ENCODE results near the gene IRAK1BP1. TPM values are rescaled to one million over a fixed set of nuclear protein-coding genes. Genes with fewer than 3 reads are reported as not detected.

IRAK1BP1 gene
- total and polyA plus RNA-seq, 3 experiments from 2014 or later, result 0.99 to 3.1 (median 2.9) TPM

GRCh38 chr6:78896227-78896626 is 28.9 kb downstream of the IRAK1BP1 start:
- Mint-ChIP-seq H3K27ac (no peak overlapping the region), H3K4me1 (no peaks in the 10 kb centered on the region), H3K36me3 (peaks cover 0 to 3% (median 2%) of the 10 kb centered on the region in 3 donors), H3K9me3 (no peaks in the 10 kb centered on the region), H3K27me3 (no peaks in the 10 kb centered on the region), H3K4me3 (no peak overlapping the region)
- no peaks in the 10 kb centered on the region for H3K9me3 ChIP-seq (ENCODE audit: low read length)
- DNase-seq, result no peak
- POLR2A ChIA-PET, result no interaction called here
- no peaks in the 10 kb centered on the region for H3K36me3 ChIP-seq (ENCODE audit: insufficient read depth, low read length)
- no peak overlapping the region for H3K27ac ChIP-seq (ENCODE audit: low read depth, low read length)
- no peaks in the 10 kb centered on the region for H3K4me1 ChIP-seq (ENCODE audit: insufficient read depth, low read length)
- CTCF ChIA-PET, result no interaction called here
- no peak overlapping the region for H3K4me3 ChIP-seq (ENCODE audit: low read length)
- no peaks in the 10 kb centered on the region for H3K27me3 ChIP-seq (ENCODE audit: insufficient read depth, low read length, poor library complexity, severe bottlenecking)

DNA sequence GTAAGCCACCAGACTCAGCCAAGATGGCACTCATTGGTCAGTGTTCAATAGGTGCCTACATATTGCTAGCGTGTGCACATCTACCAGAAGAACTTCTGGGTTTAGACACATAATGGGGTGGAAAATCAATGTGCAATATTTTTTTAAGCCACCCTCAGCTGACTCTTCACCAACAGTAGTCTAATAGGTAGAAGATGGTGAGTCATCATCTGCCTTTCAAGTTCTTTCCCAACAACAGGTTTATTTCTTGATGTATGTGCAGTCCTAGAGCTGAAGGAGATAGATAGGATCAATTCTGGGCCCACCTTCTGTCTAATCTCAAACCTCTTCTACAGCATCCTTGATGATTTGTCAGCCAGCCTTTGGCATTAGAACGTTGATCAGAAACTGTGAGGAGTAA is 41.3 kb downstream of the IRAK1BP1 start:
- Mint-ChIP-seq H3K4me3 (no peak overlapping the region), H3K27me3 (peaks cover 27 to 42% of the 10 kb centered on the region in 2 donors), H3K27ac (no peak overlapping the region), H3K4me1 (peaks cover 11 to 20% (median 19%) of the 10 kb centered on the region in 3 donors), H3K9me3 (peaks cover 0 to 5% (median 0%) of the 10 kb centered on the region in 5 donors), H3K36me3 (peaks cover 0 to 9% (median 2%) of the 10 kb centered on the region in 3 donors)
- no peak overlapping the region for H3K27ac ChIP-seq (ENCODE audit: low read depth, low read length)
- H3K4me3 ChIP-seq (ENCODE audit: low read length), result no peak overlapping the region
- H3K9me3 ChIP-seq (ENCODE audit: low read length), result no peaks in the 10 kb centered on the region
- DNase-seq, result no peak
- CTCF ChIA-PET, result no interaction called here
- H3K4me1 ChIP-seq (ENCODE audit: insufficient read depth, low read length), result no peaks in the 10 kb centered on the region
- H3K36me3 ChIP-seq (ENCODE audit: insufficient read depth, low read length), result peaks cover 6% of the 10 kb centered on the region
- POLR2A ChIA-PET, result no interaction called here
- peaks cover 8% of the 10 kb centered on the region for H3K27me3 ChIP-seq (ENCODE audit: insufficient read depth, low read length, poor library complexity, severe bottlenecking)

DNA sequence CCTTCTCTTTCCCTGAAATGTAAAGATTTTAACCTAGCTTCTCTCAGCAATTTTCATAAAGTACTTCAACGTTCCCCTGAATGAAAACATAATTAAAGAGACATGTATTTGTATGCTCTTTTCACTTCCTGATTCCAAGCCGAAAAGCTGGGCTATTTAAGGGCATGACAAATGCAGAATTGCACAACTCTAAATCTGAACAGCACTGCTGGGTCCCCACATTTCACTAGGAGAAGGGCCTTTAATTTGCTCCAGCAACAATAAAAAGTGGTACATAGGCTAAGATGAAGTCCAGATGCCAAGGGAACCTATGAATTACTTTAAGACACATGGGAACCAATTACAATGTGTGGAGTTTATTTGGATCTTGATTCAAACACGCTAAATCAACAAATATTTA is 42.0 kb downstream of the IRAK1BP1 start:
- Mint-ChIP-seq H3K9me3 (peaks cover 0 to 6% (median 0%) of the 10 kb centered on the region in 5 donors), H3K4me1 (peaks cover 11 to 20% (median 19%) of the 10 kb centered on the region in 3 donors), H3K4me3 (no peak overlapping the region), H3K36me3 (peaks cover 0 to 9% (median 2%) of the 10 kb centered on the region in 3 donors), H3K27ac (no peak overlapping the region), H3K27me3 (peaks cover 27 to 45% of the 10 kb centered on the region in 2 donors)
- no peaks in the 10 kb centered on the region for H3K4me1 ChIP-seq (ENCODE audit: insufficient read depth, low read length)
- H3K9me3 ChIP-seq (ENCODE audit: low read length), result no peaks in the 10 kb centered on the region
- H3K27ac ChIP-seq (ENCODE audit: low read depth, low read length), result no peak overlapping the region
- H3K27me3 ChIP-seq (ENCODE audit: insufficient read depth, low read length, poor library complexity, severe bottlenecking), result peaks cover 8% of the 10 kb centered on the region
- no peak overlapping the region for H3K4me3 ChIP-seq (ENCODE audit: low read length)
- ChIA-PET CTCF (no interaction called here), POLR2A (no interaction called here)
- no peaks in the 10 kb centered on the region for H3K36me3 ChIP-seq (ENCODE audit: insufficient read depth, low read length)
- DNase-seq, result no peak

- Mint-ChIP-seq H3K27me3 (peaks cover 27 to 45% of the 10 kb centered on the region in 2 donors), H3K9me3 (peaks cover 0 to 6% (median 0%) of the 10 kb centered on the region in 5 donors), H3K4me1 (peaks cover 11 to 20% (median 19%) of the 10 kb centered on the region in 3 donors), H3K36me3 (peaks cover 0 to 9% (median 2%) of the 10 kb centered on the region in 3 donors), H3K27ac (peak overlapping the region in 1 of 8 donors; percentile 28), H3K4me3 (peak overlapping the region in 4 of 7 donors; percentile 1 to 53 (median 40))
- DNase-seq, result no peak
- POLR2A ChIA-PET, result no interaction called here
- H3K27ac ChIP-seq (ENCODE audit: low read depth, low read length), result no peak overlapping the region
- no peaks in the 10 kb centered on the region for H3K36me3 ChIP-seq (ENCODE audit: insufficient read depth, low read length)
- H3K4me3 ChIP-seq (ENCODE audit: low read length), result no peak overlapping the region
- no peaks in the 10 kb centered on the region for H3K9me3 ChIP-seq (ENCODE audit: low read length)
- H3K27me3 ChIP-seq (ENCODE audit: insufficient read depth, low read length, poor library complexity, severe bottlenecking), result peaks cover 8% of the 10 kb centered on the region
- no peaks in the 10 kb centered on the region for H3K4me1 ChIP-seq (ENCODE audit: insufficient read depth, low read length)
- CTCF ChIA-PET, result no interaction called here
Measured at GRCh38 chr6:78910010-78910409, 42.7 kb downstream of the IRAK1BP1 start.

GRCh38 chr6:78910591-78911171 is 43.3 kb downstream of the IRAK1BP1 start:
- H3K9me3 Mint-ChIP-seq, result peaks cover 0 to 11% (median 4%) of the 10 kb centered on the region in 5 donors
- no peak overlapping the region for H3K4me3 ChIP-seq (ENCODE audit: low read length)

GRCh38 chr6:78911218-78911940 is 44.0 kb downstream of the IRAK1BP1 start:
- Mint-ChIP-seq H3K4me1 (peaks cover 11 to 20% (median 19%) of the 10 kb centered on the region in 3 donors), H3K9me3 (peaks cover 4 to 18% (median 9%) of the 10 kb centered on the region in 5 donors), H3K27ac (no peak overlapping the region), H3K36me3 (peaks cover 0 to 12% (median 2%) of the 10 kb centered on the region in 3 donors), H3K27me3 (peaks cover 27 to 48% of the 10 kb centered on the region in 2 donors), H3K4me3 (peak overlapping the region in 5 of 7 donors; percentile 24 to 79 (median 50))
- ChIA-PET POLR2A (no interaction called here), CTCF (no interaction called here)
- Histone ChIP-seq H3K27me3 (ENCODE audit: insufficient read depth, low read length, poor library complexity, severe bottlenecking) (peaks cover 8% of the 10 kb centered on the region), H3K9me3 (ENCODE audit: low read length) (no peaks in the 10 kb centered on the region), H3K4me3 (ENCODE audit: low read length) (no peak overlapping the region), H3K4me1 (ENCODE audit: insufficient read depth, low read length) (no peaks in the 10 kb centered on the region), H3K36me3 (ENCODE audit: insufficient read depth, low read length) (no peaks in the 10 kb centered on the region), H3K27ac (ENCODE audit: low read depth, low read length) (no peak overlapping the region)
- DNase-seq, result no peak

More at GRCh38 chr6:78910591-78911171, 43.3 kb downstream of the IRAK1BP1 start:
- no peaks in the 10 kb centered on the region for H3K9me3 ChIP-seq (ENCODE audit: low read length)
- no peak overlapping the region for H3K27ac ChIP-seq (ENCODE audit: low read depth, low read length)
- Mint-ChIP-seq H3K4me3 (peak overlapping the region in 6 of 7 donors; percentile 28 to 79 (median 53)), H3K4me1 (peaks cover 11 to 20% (median 19%) of the 10 kb centered on the region in 3 donors), H3K27ac (no peak overlapping the region), H3K27me3 (peaks cover 27 to 48% of the 10 kb centered on the region in 2 donors), H3K36me3 (peaks cover 0 to 9% (median 2%) of the 10 kb centered on the region in 3 donors)
- DNase-seq, result no peak
- H3K4me1 ChIP-seq (ENCODE audit: insufficient read depth, low read length), result no peaks in the 10 kb centered on the region
- ChIA-PET CTCF (no interaction called here), POLR2A (no interaction called here)
- H3K36me3 ChIP-seq (ENCODE audit: insufficient read depth, low read length), result no peaks in the 10 kb centered on the region
- peaks cover 8% of the 10 kb centered on the region for H3K27me3 ChIP-seq (ENCODE audit: insufficient read depth, low read length, poor library complexity, severe bottlenecking)

DNA sequence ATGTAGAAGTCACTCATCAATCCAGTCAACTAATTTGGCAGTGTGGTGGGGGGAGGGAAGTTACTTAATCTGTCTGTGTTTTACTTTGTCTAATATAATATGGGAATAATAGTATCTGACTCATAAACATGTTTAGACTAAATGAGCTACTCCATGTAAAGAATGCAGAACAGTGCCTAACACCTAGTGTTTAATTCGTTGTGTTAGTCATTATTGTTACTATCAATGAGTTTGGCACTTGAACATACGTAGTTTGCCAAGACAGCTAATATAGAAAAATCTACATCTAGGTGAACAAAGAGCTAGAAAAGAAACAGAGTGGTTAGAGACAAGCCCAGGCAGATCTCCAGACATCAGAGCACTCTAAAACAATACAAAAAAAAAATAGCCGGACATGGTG is 49.1 kb downstream of the IRAK1BP1 start:
- DNase-seq, result no peak
- Histone ChIP-seq H3K4me3 (ENCODE audit: low read length) (no peak overlapping the region), H3K27ac (ENCODE audit: low read depth, low read length) (no peak overlapping the region), H3K9me3 (ENCODE audit: low read length) (no peaks in the 10 kb centered on the region), H3K4me1 (ENCODE audit: insufficient read depth, low read length) (no peaks in the 10 kb centered on the region), H3K36me3 (ENCODE audit: insufficient read depth, low read length) (no peaks in the 10 kb centered on the region), H3K27me3 (ENCODE audit: insufficient read depth, low read length, poor library complexity, severe bottlenecking) (no peaks in the 10 kb centered on the region)
- H3K27me3 Mint-ChIP-seq, result peaks cover 12 to 27% of the 10 kb centered on the region in 2 donors
- H3K9me3 Mint-ChIP-seq, result peaks cover 23 to 52% (median 49%) of the 10 kb centered on the region in 5 donors
- ChIA-PET CTCF (no interaction called here), POLR2A (no interaction called here)
- peaks cover under 1 to 2% (median under 1%) of the 10 kb centered on the region in 3 donors for H3K4me1 Mint-ChIP-seq
- no peak overlapping the region for H3K27ac Mint-ChIP-seq
- H3K4me3 Mint-ChIP-seq, result no peak overlapping the region
- H3K36me3 Mint-ChIP-seq, result peaks cover 0 to 23% (median 1%) of the 10 kb centered on the region in 3 donors

- ChIA-PET POLR2A (no interaction called here), CTCF (no interaction called here)
- Mint-ChIP-seq H3K9me3 (peaks cover 23 to 57% (median 50%) of the 10 kb centered on the region in 5 donors), H3K4me3 (no peak overlapping the region), H3K36me3 (peaks cover 0 to 23% (median 1%) of the 10 kb centered on the region in 3 donors), H3K27ac (no peak overlapping the region), H3K27me3 (peaks cover 7 to 16% of the 10 kb centered on the region in 2 donors), H3K4me1 (no peaks in the 10 kb centered on the region)
- Histone ChIP-seq H3K4me3 (ENCODE audit: low read length) (no peak overlapping the region), H3K9me3 (ENCODE audit: low read length) (no peaks in the 10 kb centered on the region), H3K36me3 (ENCODE audit: insufficient read depth, low read length) (no peaks in the 10 kb centered on the region), H3K4me1 (ENCODE audit: insufficient read depth, low read length) (no peaks in the 10 kb centered on the region), H3K27ac (ENCODE audit: low read depth, low read length) (no peak overlapping the region), H3K27me3 (ENCODE audit: insufficient read depth, low read length, poor library complexity, severe bottlenecking) (no peaks in the 10 kb centered on the region)
- no peak for DNase-seq
Measured at GRCh38 chr6:78917788-78918187, 50.4 kb downstream of the IRAK1BP1 start.

Measured in CD8-positive, alpha-beta memory T cell (primary cell).